Fibroblast of lung (primary cell): ENCODE results near the gene B4GALT2. TPM values are rescaled to one million over a fixed set of nuclear protein-coding genes. Genes with fewer than 3 reads are reported as not detected.

Experiments used
- DNase-seq, 2 donors: peaks; one replicate each; pipeline versions ENCODE4 v3.0.0 to v3.0.0-alpha.2; 2010; ENCODE audit warnings: low read depth in 2 of 2
- H2AFZ ChIP-seq: 2 replicates; pipeline ENCODE4 v1.5.1; 2012; ENCODE audit warnings: low read length, control low read depth, inconsistent platforms
- H3K27ac ChIP-seq: 2 replicates; pipeline ENCODE4 v1.5.1; 2011; ENCODE audit warnings: low read length, control low read depth; ENCODE audit not compliant: insufficient read depth
- H3K27me3 ChIP-seq: 2 replicates; pipeline ENCODE4 v1.5.1; 2011; ENCODE audit warnings: mild to moderate bottlenecking, low read length; ENCODE audit not compliant: control insufficient read depth, insufficient read depth
- H3K36me3 ChIP-seq: 2 replicates; pipeline ENCODE4 v1.5.1; 2011; ENCODE audit warnings: low read length; ENCODE audit not compliant: control insufficient read depth, insufficient read depth
- H3K4me1 ChIP-seq: 2 replicates; pipeline ENCODE4 v1.5.1; 2011; ENCODE audit warnings: low read length; ENCODE audit not compliant: control insufficient read depth, insufficient read depth; ENCODE audit errors: extremely low read depth
- H3K4me2 ChIP-seq: 2 replicates; pipeline ENCODE4 v1.5.1; 2011; ENCODE audit warnings: low read length, control low read depth; ENCODE audit not compliant: insufficient read depth; ENCODE audit errors: extremely low read depth
- H3K4me3 ChIP-seq, 4 experiments: fragments of 200-600 bp in 1 of 4; sonication (generic) in 1 of 4; replicated peaks in 1 of 4; 2 replicates each; pipeline ENCODE4 v1.5.1; 2011 to 2016; ENCODE audit warnings: low read length in 4 of 4, low read depth in 3 of 4, mild to moderate bottlenecking in 3 of 4, control low read depth in 2 of 4, inconsistent platforms in 1 of 4, mixed read lengths in 1 of 4; ENCODE audit not compliant: insufficient read depth in 1 of 4; ENCODE audit errors: control extremely low read depth in 1 of 4
- H3K79me2 ChIP-seq: 2 replicates; pipeline ENCODE4 v1.5.1; 2012; ENCODE audit warnings: mild to moderate bottlenecking, low read length, inconsistent platforms; ENCODE audit not compliant: control insufficient read depth, insufficient read depth
- H3K9ac ChIP-seq: 2 replicates; pipeline ENCODE4 v1.5.1; 2011; ENCODE audit warnings: mild to moderate bottlenecking, low read length, control low read depth; ENCODE audit not compliant: insufficient read depth
- H3K9me3 ChIP-seq: 2 replicates; pipeline ENCODE4 v1.5.1; 2012; ENCODE audit warnings: low read depth, low read length; ENCODE audit not compliant: control insufficient read depth, insufficient read depth
- H4K20me1 ChIP-seq: 2 replicates; pipeline ENCODE4 v1.5.1; 2011; ENCODE audit warnings: low read length; ENCODE audit not compliant: control insufficient read depth, insufficient read depth; ENCODE audit errors: extremely low read depth
- EZH2 ChIP-seq: IDR thresholded peaks from 2 replicates; pipeline ENCODE4 v1.5.1; 2012; ENCODE audit warnings: low read length, control low read depth, mild to moderate bottlenecking; ENCODE audit errors: missing control alignments
- polyA plus RNA-seq, 2 donors: library from polyadenylated mRNA; depleted of rRNA in 1 of 2; stranded (reverse) in 1 of 2; unstranded in 1 of 2; fragments of >200 nt; gene quantifications; 2 replicates each; pipeline ENCODE4 v1.2.1, GENCODE V29; 2011 to 2012; ENCODE audit warnings: missing spikeins in 1 of 2
- total RNA-seq: library from RNA; depleted of rRNA; stranded (reverse); fragments of >200 nt; gene quantifications from 2 replicates; pipeline ENCODE4 v1.2.1, GENCODE V29; 2014
- TF ChIP-seq, protein P1 (sequence below), 2 donors: IDR thresholded peaks in 1 of 2; conservative IDR thresholded peaks in 1 of 2; 1 replicate in 1 of 2; 2 replicates in 1 of 2; pipeline ENCODE4 v1.5.1; 2011 to 2012; ENCODE audit warnings: low read length in 2 of 2, control low read depth in 1 of 2, inconsistent platforms in 1 of 2, low read depth in 1 of 2, mild to moderate bottlenecking in 1 of 2

B4GALT2 gene
- total and polyA plus RNA-seq, 2 donors (not counting 1 experiment from before 2014, with no cell fraction given) = 40.6 to 55.0 TPM

DNA sequence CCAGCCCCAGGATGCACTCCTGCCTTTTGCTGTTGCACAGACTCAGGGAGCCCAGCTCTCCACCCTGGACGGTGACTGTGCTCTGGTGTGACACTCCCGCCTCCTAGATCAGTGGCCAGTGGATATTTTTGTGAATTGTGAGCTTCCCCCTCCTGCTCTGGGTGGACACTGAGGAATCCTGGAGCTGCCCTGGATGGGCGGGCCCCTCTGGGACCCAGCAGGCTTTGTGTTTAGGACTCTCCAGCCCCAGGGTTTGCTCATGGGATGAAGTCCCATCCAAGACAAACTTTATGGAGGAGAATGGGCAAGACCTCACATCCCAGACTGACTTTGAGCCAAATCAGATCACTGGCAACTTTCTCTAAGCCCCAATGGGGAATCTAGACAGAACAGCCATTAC lies 36.2 kb downstream of the B4GALT2 start:
- Histone ChIP-seq H3K27ac (no peak overlapping the region), H3K4me1 (no peaks in the 10 kb centered on the region), H3K9me3 (no peaks in the 10 kb centered on the region), H3K9ac (no peak overlapping the region), H2AFZ (no peak overlapping the region), H4K20me1 (no peaks in the 10 kb centered on the region), H3K79me2 (no peaks in the 10 kb centered on the region), H3K36me3 (no peaks in the 10 kb centered on the region), H3K4me3 (no peak overlapping the region), H3K27me3 (no peaks in the 10 kb centered on the region), H3K4me2 (no peak overlapping the region)
- TF ChIP-seq, protein P1, sequence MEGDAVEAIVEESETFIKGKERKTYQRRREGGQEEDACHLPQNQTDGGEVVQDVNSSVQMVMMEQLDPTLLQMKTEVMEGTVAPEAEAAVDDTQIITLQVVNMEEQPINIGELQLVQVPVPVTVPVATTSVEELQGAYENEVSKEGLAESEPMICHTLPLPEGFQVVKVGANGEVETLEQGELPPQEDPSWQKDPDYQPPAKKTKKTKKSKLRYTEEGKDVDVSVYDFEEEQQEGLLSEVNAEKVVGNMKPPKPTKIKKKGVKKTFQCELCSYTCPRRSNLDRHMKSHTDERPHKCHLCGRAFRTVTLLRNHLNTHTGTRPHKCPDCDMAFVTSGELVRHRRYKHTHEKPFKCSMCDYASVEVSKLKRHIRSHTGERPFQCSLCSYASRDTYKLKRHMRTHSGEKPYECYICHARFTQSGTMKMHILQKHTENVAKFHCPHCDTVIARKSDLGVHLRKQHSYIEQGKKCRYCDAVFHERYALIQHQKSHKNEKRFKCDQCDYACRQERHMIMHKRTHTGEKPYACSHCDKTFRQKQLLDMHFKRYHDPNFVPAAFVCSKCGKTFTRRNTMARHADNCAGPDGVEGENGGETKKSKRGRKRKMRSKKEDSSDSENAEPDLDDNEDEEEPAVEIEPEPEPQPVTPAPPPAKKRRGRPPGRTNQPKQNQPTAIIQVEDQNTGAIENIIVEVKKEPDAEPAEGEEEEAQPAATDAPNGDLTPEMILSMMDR (conservative IDR thresholded peaks at IDR 0.05 in 1 of 2, IDR thresholded peaks at IDR 0.05 in 1 of 2; ENCODE audit: low read depth in 1 of 2, low read length in 2 of 2) = no peak
- TF ChIP-seq EZH2 = no peak
- DNase-seq = no peak

DNA sequence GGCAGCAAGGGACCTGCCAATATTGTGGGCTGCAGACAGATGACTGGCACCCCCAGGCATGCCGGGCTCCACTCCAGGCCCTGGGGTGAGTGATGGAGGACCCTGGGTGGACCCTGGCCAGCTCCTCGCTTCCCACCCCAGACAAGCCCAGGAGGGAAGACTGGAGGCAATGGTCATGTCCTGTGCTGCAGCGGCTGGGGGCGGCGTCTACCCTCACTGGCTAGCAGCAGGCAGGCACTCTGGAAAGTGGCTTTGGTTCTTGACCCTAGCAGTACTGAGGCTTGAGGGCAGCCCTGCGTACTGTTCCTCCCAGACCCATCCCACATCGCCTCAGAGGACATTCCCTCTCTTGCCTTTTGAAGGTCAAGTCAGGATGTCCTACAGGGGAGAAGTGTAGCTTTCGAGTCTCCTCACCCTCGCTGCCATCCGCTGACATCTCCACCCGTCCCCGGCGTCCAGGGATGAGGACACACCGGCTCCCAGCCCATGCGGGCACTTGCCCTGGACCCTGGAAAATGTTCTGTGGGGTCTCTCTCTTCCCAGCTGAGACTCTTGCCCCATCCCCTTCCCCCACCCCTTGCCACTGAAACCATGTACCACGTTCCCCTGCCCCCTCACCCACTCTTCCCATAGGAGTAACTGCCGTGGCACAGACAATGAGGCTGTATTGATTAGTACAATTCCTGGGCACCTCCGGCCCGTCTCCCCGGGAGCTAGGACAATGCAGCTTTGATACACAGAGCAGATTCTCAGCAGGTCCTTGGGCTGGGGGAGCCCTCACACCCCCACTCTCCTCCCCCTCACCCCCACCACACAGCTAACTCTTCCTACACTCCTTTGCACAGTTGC lies 37.3 kb downstream of the B4GALT2 start:
- Histone ChIP-seq H3K4me2 (no peak overlapping the region), H3K9me3 (no peaks in the 10 kb centered on the region), H3K36me3 (no peaks in the 10 kb centered on the region), H4K20me1 (no peaks in the 10 kb centered on the region), H3K4me3 (no peak overlapping the region), H2AFZ (no peak overlapping the region), H3K9ac (no peak overlapping the region), H3K27ac (no peak overlapping the region), H3K27me3 (no peaks in the 10 kb centered on the region), H3K79me2 (no peaks in the 10 kb centered on the region), H3K4me1 (no peaks in the 10 kb centered on the region)
- DNase-seq = no peak
- TF ChIP-seq, protein P1 (conservative IDR thresholded peaks at IDR 0.05 in 1 of 2, IDR thresholded peaks at IDR 0.05 in 1 of 2; ENCODE audit: low read depth in 1 of 2, low read length in 2 of 2) = no peak
- TF ChIP-seq EZH2 = no peak

DNA sequence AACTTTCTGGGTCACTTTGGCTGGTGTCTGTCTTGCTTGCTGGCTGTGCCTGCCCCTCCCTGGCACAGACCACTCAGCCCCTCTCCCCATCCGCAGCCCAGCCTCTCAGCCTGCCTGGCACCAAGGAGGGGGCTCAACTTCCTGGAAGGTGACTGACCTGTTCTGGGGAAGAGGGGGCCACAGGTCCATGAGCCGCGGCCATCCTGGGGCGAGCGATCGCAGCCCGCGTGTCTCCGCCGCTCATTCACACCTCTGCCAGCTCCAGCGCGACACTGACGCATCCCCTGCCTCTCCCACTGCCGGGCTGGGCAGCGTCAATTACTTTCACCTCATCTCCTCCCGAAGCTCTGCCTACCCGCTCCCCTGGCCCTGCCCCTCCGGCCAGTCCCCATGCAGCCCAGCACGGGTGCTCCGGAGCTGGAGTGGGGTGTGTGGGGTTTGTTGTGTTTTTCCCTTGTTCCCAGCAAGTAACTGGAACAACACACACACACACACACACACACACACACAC lies 37.9 kb downstream of the B4GALT2 start:
- Histone ChIP-seq H3K79me2 (no peaks in the 10 kb centered on the region), H3K36me3 (no peaks in the 10 kb centered on the region), H3K4me3 (no peak overlapping the region), H3K27me3 (no peaks in the 10 kb centered on the region), H3K4me2 (no peak overlapping the region), H3K27ac (no peak overlapping the region), H3K9ac (no peak overlapping the region), H3K9me3 (no peaks in the 10 kb centered on the region), H3K4me1 (no peaks in the 10 kb centered on the region), H4K20me1 (no peaks in the 10 kb centered on the region), H2AFZ (no peak overlapping the region)
- DNase-seq = peak in 1 of 2 donors; percentile 28
- no peak for TF ChIP-seq EZH2
- TF ChIP-seq, protein P1 (conservative IDR thresholded peaks at IDR 0.05 in 1 of 2, IDR thresholded peaks at IDR 0.05 in 1 of 2; ENCODE audit: low read depth in 1 of 2, low read length in 2 of 2) = no peak
